Tibial nerve (tissue), 4 donors: ENCODE results near the gene SSH2.

Experiments
- EP300 ChIP-seq, 2 donors: sonication (generic); formaldehyde crosslinking; IDR thresholded peaks; one replicate each; pipeline ENCODE4 v1.6.1; 2017; ENCODE audit warnings: antibody characterized with exemption in 2 of 2, mild to moderate bottlenecking in 1 of 2
- POLR2A ChIP-seq, 2 donors: fragments of 450-650 bp; IDR thresholded peaks; one replicate each; pipeline ENCODE4 v1.6.1; 2017; ENCODE audit warnings: antibody characterized with exemption in 2 of 2, mild to moderate bottlenecking in 2 of 2, moderate library complexity in 2 of 2
- TF ChIP-seq, protein P1 (sequence below), 5 experiments: fragments of 200-600 bp in 3 of 5; fragments of 450-650 bp in 2 of 5; sonication (generic) in 3 of 5; IDR thresholded peaks; one replicate each; pipeline ENCODE4 v1.5.1; 2016 to 2019; ENCODE audit warnings: antibody characterized with exemption in 5 of 5, mild to moderate bottlenecking in 3 of 5, moderate library complexity in 2 of 5

DNA sequence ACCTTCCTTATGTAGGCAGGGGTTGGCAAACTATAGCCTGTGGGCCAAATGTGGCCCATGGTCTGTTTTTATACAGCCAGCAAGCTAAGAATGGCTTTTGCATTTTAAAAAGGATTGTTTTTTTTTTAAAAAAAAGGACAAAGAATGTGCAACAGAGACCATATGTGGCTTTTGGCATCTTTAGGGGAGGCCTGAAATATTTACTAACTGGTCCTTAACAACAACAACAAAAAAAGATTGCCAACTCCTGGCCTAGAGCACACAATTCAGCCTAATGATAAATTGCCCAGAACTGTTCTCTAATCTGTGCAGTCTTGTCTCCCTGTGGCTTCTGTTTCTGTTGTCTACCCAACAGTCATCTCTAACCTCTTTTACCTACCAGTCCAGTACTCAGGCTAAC, 67.1 kb downstream of the SSH2 start:
- TF ChIP-seq EP300 (IDR thresholded peaks at IDR 0.05): no peak
- TF ChIP-seq, protein P1, sequence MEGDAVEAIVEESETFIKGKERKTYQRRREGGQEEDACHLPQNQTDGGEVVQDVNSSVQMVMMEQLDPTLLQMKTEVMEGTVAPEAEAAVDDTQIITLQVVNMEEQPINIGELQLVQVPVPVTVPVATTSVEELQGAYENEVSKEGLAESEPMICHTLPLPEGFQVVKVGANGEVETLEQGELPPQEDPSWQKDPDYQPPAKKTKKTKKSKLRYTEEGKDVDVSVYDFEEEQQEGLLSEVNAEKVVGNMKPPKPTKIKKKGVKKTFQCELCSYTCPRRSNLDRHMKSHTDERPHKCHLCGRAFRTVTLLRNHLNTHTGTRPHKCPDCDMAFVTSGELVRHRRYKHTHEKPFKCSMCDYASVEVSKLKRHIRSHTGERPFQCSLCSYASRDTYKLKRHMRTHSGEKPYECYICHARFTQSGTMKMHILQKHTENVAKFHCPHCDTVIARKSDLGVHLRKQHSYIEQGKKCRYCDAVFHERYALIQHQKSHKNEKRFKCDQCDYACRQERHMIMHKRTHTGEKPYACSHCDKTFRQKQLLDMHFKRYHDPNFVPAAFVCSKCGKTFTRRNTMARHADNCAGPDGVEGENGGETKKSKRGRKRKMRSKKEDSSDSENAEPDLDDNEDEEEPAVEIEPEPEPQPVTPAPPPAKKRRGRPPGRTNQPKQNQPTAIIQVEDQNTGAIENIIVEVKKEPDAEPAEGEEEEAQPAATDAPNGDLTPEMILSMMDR (IDR thresholded peaks at IDR 0.05): no peak
- TF ChIP-seq POLR2A (IDR thresholded peaks at IDR 0.05): no peak
